SK-N-MC (cell line): ENCODE results near the gene CHP1.

ENCODE experiments used
- EZH2 ChIP-seq: fragments of 200-600 bp; sonication (generic); IDR thresholded peaks from one replicate; pipeline ENCODE4 v1.6.1; 2017; ENCODE audit warnings: antibody characterized with exemption
- POLR2AphosphoS5 ChIP-seq: IDR thresholded peaks from 2 replicates; pipeline ENCODE4 v1.6.1; 2012; ENCODE audit warnings: mild to moderate bottlenecking, low read depth, low read length, borderline replicate concordance

DNA sequence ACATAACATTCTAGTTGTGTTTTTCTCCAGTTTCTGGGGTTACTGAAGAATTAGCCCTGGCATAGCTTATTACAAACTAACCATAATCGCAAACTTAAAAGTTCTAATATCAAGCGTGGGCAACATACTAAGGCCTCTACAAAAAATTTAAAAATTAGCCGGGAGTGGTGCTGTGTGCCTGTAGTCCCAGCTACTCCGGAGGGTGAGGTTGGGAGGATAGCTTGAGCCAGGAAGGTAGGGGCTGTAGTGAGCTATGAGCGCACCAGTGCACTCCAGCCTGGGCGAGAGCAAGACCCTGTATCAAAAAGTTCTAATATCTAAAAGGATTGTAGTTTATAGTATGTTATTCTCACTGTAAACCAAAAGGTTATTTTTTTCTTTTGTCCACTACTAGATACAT is 100.2 kb downstream of the CHP1 start:
- TF ChIP-seq EZH2 (no peak), POLR2AphosphoS5 (no peak)
